ENCODE measurements around the gene DRC1. TPM values are rescaled to one million over a fixed set of nuclear protein-coding genes. Genes with fewer than 3 reads are reported as not detected.

The DRC1 gene
- total RNA-seq, 1 experiment from 2014 or later: 0.18 TPM

- Histone ChIP-seq H3K36me3 (ENCODE audit: control insufficient read depth, insufficient read depth, low read length) (no peaks in the 10 kb centered on the region), H3K27me3 (ENCODE audit: control insufficient read depth, insufficient read depth, low read length) (no peaks in the 10 kb centered on the region), H3K4me1 (ENCODE audit: control insufficient read depth, insufficient read depth, low read length) (no peaks in the 10 kb centered on the region), H3K4me3 (ENCODE audit: low read depth in 2 of 2, low read length in 2 of 2) (no peak overlapping the region), H3K9me3 (ENCODE audit: control insufficient read depth, insufficient read depth, low read depth, low read length) (no peaks in the 10 kb centered on the region), H3K27ac (ENCODE audit: low read length) (no peak overlapping the region)
- CTCF ChIA-PET: interaction anchor here (0.5 kb wide), 1 partner anchor 96 kb away, joined by 3 read pairs; no protein-coding TSS in a partner anchor
- POLR2A ChIA-PET: interaction anchor here (0.7 kb wide), 1 partner anchor 10 kb away, joined by 13 read pairs; no protein-coding TSS in a partner anchor
- no TSS peak for BruUV-seq (replicated peaks)
- DNase-seq (ENCODE audit: low read depth, low spot score): no peak
- in situ Hi-C loops (cut with HindIII; ENCODE audit: low pct_unique_long_range_greater_than_20kb, low sequenced_read_pairs): no loop called here
- intact Hi-C loops (cut with micrococcal nuclease; ENCODE audit: unreplicated experiment): no loop called here
- TF ChIP-seq REST (IDR thresholded peaks at IDR 0.05; ENCODE audit: insufficient read depth in 1 of 2, low read depth in 2 of 2, low read length in 1 of 2) (no peak), POLR2AphosphoS5 (IDR thresholded peaks at IDR 0.05; ENCODE audit: low read depth, low read length) (no peak), SIN3A (IDR thresholded peaks at IDR 0.05; ENCODE audit: borderline replicate concordance, insufficient read depth, low read depth, low read length) (no peak), TCF7L2 (IDR thresholded peaks at IDR 0.05; ENCODE audit: low read depth, low read length) (no peak)
- TF ChIP-seq, protein P1, sequence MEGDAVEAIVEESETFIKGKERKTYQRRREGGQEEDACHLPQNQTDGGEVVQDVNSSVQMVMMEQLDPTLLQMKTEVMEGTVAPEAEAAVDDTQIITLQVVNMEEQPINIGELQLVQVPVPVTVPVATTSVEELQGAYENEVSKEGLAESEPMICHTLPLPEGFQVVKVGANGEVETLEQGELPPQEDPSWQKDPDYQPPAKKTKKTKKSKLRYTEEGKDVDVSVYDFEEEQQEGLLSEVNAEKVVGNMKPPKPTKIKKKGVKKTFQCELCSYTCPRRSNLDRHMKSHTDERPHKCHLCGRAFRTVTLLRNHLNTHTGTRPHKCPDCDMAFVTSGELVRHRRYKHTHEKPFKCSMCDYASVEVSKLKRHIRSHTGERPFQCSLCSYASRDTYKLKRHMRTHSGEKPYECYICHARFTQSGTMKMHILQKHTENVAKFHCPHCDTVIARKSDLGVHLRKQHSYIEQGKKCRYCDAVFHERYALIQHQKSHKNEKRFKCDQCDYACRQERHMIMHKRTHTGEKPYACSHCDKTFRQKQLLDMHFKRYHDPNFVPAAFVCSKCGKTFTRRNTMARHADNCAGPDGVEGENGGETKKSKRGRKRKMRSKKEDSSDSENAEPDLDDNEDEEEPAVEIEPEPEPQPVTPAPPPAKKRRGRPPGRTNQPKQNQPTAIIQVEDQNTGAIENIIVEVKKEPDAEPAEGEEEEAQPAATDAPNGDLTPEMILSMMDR (IDR thresholded peaks at IDR 0.05): no peak
- ATAC-seq: no peak
These were observed 84.2 kb downstream of the DRC1 start for GRCh38 chr2:26485725-26486418.

DNA sequence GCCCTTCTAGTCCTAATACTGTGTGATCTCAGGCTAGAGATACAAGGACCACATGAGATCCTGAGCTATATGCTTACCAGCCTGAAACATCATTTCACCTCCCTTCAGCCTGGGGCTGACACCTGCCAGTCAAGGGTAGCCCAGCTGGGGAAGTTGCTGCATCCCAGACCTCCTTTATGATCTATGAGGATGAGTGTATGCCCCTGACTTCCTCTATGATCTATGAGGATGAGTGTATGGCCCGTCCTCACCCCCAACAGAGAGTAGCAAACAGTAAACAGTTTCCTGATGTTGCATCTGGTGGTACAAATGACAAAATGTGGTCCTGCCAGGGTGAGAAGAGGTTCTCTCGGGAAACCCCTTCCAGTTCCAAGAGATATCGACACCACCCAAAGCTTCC lies 85.1 kb downstream of the DRC1 start:
- Histone ChIP-seq H3K27me3 (ENCODE audit: control insufficient read depth, insufficient read depth, low read length) (no peaks in the 10 kb centered on the region), H3K27ac (ENCODE audit: low read length) (no peak overlapping the region), H3K4me3 (ENCODE audit: low read depth in 2 of 2, low read length in 2 of 2) (no peak overlapping the region), H3K36me3 (ENCODE audit: control insufficient read depth, insufficient read depth, low read length) (no peaks in the 10 kb centered on the region), H3K9me3 (ENCODE audit: control insufficient read depth, insufficient read depth, low read depth, low read length) (no peaks in the 10 kb centered on the region), H3K4me1 (ENCODE audit: control insufficient read depth, insufficient read depth, low read length) (no peaks in the 10 kb centered on the region)
- DNase-seq (ENCODE audit: low read depth, low spot score) (no peak), ATAC-seq (no peak)
- intact Hi-C loops (cut with micrococcal nuclease; ENCODE audit: unreplicated experiment): no loop called here
- ChIA-PET CTCF (no interaction called here), POLR2A (no interaction called here)
- in situ Hi-C loops (cut with HindIII; ENCODE audit: low pct_unique_long_range_greater_than_20kb, low sequenced_read_pairs): no loop called here
- no TSS peak for BruUV-seq (replicated peaks)
- TF ChIP-seq REST (IDR thresholded peaks at IDR 0.05; ENCODE audit: insufficient read depth in 1 of 2, low read depth in 2 of 2, low read length in 1 of 2) (no peak), TCF7L2 (IDR thresholded peaks at IDR 0.05; ENCODE audit: low read depth, low read length) (no peak), SIN3A (IDR thresholded peaks at IDR 0.05; ENCODE audit: borderline replicate concordance, insufficient read depth, low read depth, low read length) (no peak), POLR2AphosphoS5 (IDR thresholded peaks at IDR 0.05; ENCODE audit: low read depth, low read length) (no peak)
- TF ChIP-seq, protein P1 (IDR thresholded peaks at IDR 0.05): no peak
